Measurements from ENCODE around the gene ERBB4. TPM values are rescaled to one million over a fixed set of nuclear protein-coding genes. Genes with fewer than 3 reads are reported as not detected.

Gene ERBB4
- polyA plus RNA-seq, 1 of the 3 experiments (the other 2 are of a cell fraction) = 0.05 TPM

DNA sequence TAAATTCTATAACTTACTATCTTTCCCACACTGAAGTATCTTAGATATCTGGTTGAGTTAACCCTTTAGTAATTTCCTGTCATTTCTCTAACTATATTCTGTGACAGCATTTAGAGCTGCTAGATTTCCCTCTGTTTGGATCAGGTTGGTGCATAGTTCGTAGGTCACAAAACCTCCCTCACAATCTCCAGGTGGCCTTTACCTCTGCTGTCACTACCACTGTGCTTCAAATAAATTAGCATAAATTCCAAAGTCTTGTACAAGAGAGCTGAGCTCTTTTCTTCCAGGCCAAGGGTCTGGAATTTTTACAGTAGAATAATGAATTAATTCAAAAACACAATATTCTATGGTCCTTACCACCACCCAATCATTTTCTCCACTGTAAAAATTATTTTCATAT is 739.7 kb downstream of the ERBB4 start:
- Histone ChIP-seq H3K9ac (no peak overlapping the region), H3K4me3 (ENCODE audit: low read depth in 2 of 2, low read length in 1 of 2) (no peak overlapping the region), H3K4me1 (ENCODE audit: control insufficient read depth in 1 of 2, insufficient read depth in 2 of 2, low read depth in 1 of 2, low read length in 1 of 2) (no peaks in the 10 kb centered on the region), H3K79me2 (ENCODE audit: insufficient read depth) (no peaks in the 10 kb centered on the region), H3K27me3 (ENCODE audit: insufficient read depth) (no peaks in the 10 kb centered on the region), H4K20me1 (ENCODE audit: insufficient read depth) (no peaks in the 10 kb centered on the region), H3K9me3 (no peaks in the 10 kb centered on the region), H3F3A (replicated peaks; ENCODE audit: insufficient read depth) (no peaks in the 10 kb centered on the region), H2AFZ (ENCODE audit: low read depth) (no peak overlapping the region), H3K4me2 (no peak overlapping the region), H3K36me3 (replicated peaks in 1 of 2; ENCODE audit: control insufficient read depth in 1 of 2, insufficient read depth in 2 of 2, low read length in 1 of 2) (no peaks in the 10 kb centered on the region), H3K9me2 (no peaks in the 10 kb centered on the region; the same call in 1 of the 2 replicates), H3K27ac (ENCODE audit: low read depth in 2 of 2, low read length in 1 of 2) (no peak overlapping the region)
- POLR2A ChIA-PET = no interaction called here
- TF ChIP-seq, protein P1, sequence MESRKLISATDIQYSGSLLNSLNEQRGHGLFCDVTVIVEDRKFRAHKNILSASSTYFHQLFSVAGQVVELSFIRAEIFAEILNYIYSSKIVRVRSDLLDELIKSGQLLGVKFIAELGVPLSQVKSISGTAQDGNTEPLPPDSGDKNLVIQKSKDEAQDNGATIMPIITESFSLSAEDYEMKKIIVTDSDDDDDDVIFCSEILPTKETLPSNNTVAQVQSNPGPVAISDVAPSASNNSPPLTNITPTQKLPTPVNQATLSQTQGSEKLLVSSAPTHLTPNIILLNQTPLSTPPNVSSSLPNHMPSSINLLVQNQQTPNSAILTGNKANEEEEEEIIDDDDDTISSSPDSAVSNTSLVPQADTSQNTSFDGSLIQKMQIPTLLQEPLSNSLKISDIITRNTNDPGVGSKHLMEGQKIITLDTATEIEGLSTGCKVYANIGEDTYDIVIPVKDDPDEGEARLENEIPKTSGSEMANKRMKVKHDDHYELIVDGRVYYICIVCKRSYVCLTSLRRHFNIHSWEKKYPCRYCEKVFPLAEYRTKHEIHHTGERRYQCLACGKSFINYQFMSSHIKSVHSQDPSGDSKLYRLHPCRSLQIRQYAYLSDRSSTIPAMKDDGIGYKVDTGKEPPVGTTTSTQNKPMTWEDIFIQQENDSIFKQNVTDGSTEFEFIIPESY (IDR thresholded peaks at IDR 0.05; ENCODE audit: borderline replicate concordance, low read depth) = no peak
- TF ChIP-seq SMC3 (IDR thresholded peaks at IDR 0.05; ENCODE audit: low read depth, low read length) (no peak), ELF1 (IDR thresholded peaks at IDR 0.05) (no peak), CHD2 (IDR thresholded peaks at IDR 0.05; ENCODE audit: low read length, partially characterized antibody) (no peak), RCOR1 (IDR thresholded peaks at IDR 0.05; ENCODE audit: low read length) (no peak), GATA2 (CRISPR knock-in tag; IDR thresholded peaks at IDR 0.05) (no peak), NRF1 (IDR thresholded peaks at IDR 0.05; ENCODE audit: low read depth, low read length) (no peak), MXI1 (IDR thresholded peaks at IDR 0.05; ENCODE audit: low read depth, low read length) (no peak), MEF2A (IDR thresholded peaks at IDR 0.05; ENCODE audit: borderline replicate concordance, low read depth) (no peak), NFIC (IDR thresholded peaks at IDR 0.05; ENCODE audit: borderline replicate concordance) (no peak), RAD21 (IDR thresholded peaks at IDR 0.05; ENCODE audit: low read length) (no peak), EP300 (IDR thresholded peaks at IDR 0.05; ENCODE audit: borderline replicate concordance in 1 of 2, low read depth in 1 of 2, low read length in 1 of 2) (no peak), GABPA (IDR thresholded peaks at IDR 0.05; ENCODE audit: low read depth) (no peak), JUND (IDR thresholded peaks at IDR 0.05) (no peak)
- TF ChIP-seq, protein P2, sequence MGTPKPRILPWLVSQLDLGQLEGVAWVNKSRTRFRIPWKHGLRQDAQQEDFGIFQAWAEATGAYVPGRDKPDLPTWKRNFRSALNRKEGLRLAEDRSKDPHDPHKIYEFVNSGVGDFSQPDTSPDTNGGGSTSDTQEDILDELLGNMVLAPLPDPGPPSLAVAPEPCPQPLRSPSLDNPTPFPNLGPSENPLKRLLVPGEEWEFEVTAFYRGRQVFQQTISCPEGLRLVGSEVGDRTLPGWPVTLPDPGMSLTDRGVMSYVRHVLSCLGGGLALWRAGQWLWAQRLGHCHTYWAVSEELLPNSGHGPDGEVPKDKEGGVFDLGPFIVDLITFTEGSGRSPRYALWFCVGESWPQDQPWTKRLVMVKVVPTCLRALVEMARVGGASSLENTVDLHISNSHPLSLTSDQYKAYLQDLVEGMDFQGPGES (IDR thresholded peaks at IDR 0.05; ENCODE audit: low read depth, low read length) = no peak
- TF ChIP-seq, protein P3, sequence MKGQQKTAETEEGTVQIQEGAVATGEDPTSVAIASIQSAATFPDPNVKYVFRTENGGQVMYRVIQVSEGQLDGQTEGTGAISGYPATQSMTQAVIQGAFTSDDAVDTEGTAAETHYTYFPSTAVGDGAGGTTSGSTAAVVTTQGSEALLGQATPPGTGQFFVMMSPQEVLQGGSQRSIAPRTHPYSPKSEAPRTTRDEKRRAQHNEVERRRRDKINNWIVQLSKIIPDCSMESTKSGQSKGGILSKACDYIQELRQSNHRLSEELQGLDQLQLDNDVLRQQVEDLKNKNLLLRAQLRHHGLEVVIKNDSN (IDR thresholded peaks at IDR 0.05; ENCODE audit: borderline replicate concordance, low read depth) = no peak
- TF ChIP-seq, protein P4, sequence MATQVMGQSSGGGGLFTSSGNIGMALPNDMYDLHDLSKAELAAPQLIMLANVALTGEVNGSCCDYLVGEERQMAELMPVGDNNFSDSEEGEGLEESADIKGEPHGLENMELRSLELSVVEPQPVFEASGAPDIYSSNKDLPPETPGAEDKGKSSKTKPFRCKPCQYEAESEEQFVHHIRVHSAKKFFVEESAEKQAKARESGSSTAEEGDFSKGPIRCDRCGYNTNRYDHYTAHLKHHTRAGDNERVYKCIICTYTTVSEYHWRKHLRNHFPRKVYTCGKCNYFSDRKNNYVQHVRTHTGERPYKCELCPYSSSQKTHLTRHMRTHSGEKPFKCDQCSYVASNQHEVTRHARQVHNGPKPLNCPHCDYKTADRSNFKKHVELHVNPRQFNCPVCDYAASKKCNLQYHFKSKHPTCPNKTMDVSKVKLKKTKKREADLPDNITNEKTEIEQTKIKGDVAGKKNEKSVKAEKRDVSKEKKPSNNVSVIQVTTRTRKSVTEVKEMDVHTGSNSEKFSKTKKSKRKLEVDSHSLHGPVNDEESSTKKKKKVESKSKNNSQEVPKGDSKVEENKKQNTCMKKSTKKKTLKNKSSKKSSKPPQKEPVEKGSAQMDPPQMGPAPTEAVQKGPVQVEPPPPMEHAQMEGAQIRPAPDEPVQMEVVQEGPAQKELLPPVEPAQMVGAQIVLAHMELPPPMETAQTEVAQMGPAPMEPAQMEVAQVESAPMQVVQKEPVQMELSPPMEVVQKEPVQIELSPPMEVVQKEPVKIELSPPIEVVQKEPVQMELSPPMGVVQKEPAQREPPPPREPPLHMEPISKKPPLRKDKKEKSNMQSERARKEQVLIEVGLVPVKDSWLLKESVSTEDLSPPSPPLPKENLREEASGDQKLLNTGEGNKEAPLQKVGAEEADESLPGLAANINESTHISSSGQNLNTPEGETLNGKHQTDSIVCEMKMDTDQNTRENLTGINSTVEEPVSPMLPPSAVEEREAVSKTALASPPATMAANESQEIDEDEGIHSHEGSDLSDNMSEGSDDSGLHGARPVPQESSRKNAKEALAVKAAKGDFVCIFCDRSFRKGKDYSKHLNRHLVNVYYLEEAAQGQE (IDR thresholded peaks at IDR 0.05; ENCODE audit: low read depth, low read length) = no peak
- TF ChIP-seq, protein P5, sequence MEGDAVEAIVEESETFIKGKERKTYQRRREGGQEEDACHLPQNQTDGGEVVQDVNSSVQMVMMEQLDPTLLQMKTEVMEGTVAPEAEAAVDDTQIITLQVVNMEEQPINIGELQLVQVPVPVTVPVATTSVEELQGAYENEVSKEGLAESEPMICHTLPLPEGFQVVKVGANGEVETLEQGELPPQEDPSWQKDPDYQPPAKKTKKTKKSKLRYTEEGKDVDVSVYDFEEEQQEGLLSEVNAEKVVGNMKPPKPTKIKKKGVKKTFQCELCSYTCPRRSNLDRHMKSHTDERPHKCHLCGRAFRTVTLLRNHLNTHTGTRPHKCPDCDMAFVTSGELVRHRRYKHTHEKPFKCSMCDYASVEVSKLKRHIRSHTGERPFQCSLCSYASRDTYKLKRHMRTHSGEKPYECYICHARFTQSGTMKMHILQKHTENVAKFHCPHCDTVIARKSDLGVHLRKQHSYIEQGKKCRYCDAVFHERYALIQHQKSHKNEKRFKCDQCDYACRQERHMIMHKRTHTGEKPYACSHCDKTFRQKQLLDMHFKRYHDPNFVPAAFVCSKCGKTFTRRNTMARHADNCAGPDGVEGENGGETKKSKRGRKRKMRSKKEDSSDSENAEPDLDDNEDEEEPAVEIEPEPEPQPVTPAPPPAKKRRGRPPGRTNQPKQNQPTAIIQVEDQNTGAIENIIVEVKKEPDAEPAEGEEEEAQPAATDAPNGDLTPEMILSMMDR (IDR thresholded peaks at IDR 0.05) = no peak
- TF ChIP-seq, protein P6, sequence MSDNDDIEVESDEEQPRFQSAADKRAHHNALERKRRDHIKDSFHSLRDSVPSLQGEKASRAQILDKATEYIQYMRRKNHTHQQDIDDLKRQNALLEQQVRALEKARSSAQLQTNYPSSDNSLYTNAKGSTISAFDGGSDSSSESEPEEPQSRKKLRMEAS (IDR thresholded peaks at IDR 0.05; ENCODE audit: low read depth) = no peak
- CTCF ChIA-PET = interaction anchor here (0.7 kb wide), 1 partner anchor 54 kb away, joined by 3 read pairs; no protein-coding TSS in a partner anchor
- DNase-seq = no peak
- WGBS (ENCODE audit: low lambda C conversion rate) = 76% methylated on average over 1 of the region's 1 CpG

All from SK-N-SH (cell line).